Loucy (cell line): ENCODE results near the gene PFKM.

Experiments used
- EZH2phosphoT487 ChIP-seq: fragments of 200-600 bp; IDR thresholded peaks from 2 replicates; pipeline ENCODE4 v1.6.1; 2018; ENCODE audit warnings: antibody characterized with exemption, mild to moderate bottlenecking, moderate library complexity, borderline replicate concordance
- TF ChIP-seq, protein P1 (sequence below): fragments of 200-600 bp; sonication (generic); conservative IDR thresholded peaks from 2 replicates; pipeline ENCODE4 v1.5.1; 2014; ENCODE audit warnings: mild to moderate bottlenecking, antibody characterized with exemption, low read length

DNA sequence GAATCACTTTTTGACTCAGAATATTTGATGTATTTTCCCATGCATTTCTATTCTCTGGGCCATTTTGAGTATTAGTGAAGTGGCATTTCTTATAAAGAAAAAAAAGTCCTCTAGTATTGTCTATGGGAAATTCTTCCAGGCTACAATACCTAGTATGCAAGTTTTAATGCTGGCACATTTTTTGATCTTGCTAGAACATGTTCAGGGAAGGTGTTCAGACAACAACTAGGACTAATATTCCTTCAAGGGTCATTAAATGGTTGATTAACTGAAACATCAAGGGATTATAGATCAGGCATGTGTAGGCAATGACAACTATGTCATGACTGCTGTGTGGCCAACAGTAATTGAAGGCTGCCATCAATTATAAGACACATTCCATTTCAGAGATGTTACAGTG, 71.9 kb downstream of the PFKM start:
- TF ChIP-seq, protein P1, sequence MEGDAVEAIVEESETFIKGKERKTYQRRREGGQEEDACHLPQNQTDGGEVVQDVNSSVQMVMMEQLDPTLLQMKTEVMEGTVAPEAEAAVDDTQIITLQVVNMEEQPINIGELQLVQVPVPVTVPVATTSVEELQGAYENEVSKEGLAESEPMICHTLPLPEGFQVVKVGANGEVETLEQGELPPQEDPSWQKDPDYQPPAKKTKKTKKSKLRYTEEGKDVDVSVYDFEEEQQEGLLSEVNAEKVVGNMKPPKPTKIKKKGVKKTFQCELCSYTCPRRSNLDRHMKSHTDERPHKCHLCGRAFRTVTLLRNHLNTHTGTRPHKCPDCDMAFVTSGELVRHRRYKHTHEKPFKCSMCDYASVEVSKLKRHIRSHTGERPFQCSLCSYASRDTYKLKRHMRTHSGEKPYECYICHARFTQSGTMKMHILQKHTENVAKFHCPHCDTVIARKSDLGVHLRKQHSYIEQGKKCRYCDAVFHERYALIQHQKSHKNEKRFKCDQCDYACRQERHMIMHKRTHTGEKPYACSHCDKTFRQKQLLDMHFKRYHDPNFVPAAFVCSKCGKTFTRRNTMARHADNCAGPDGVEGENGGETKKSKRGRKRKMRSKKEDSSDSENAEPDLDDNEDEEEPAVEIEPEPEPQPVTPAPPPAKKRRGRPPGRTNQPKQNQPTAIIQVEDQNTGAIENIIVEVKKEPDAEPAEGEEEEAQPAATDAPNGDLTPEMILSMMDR: no peak
- no peak for TF ChIP-seq EZH2phosphoT487
